Effector memory CD4-positive, alpha-beta T cell (primary cell): ENCODE measurements around the gene FBXO31.

Source experiments
- DNase-seq, 3 donors: peaks; one replicate each; pipeline ENCODE4 v3.0.0-alpha.2; 2020
- H3K27ac ChIP-seq: 2 replicates; pipeline ENCODE4 v1.7.0; 2013; ENCODE audit warnings: mild to moderate bottlenecking, low read length, moderate library complexity; ENCODE audit not compliant: insufficient read depth, poor library complexity, severe bottlenecking
- H3K27me3 ChIP-seq: replicated peaks from 2 replicates; pipeline ENCODE4 v1.7.0; 2013; ENCODE audit warnings: mild to moderate bottlenecking, low read length; ENCODE audit not compliant: insufficient read depth, control insufficient read depth, poor library complexity, severe bottlenecking
- H3K36me3 ChIP-seq: 2 replicates; pipeline ENCODE4 v1.7.0; 2013; ENCODE audit warnings: mild to moderate bottlenecking, low read length, moderate library complexity; ENCODE audit not compliant: control insufficient read depth, insufficient read depth
- H3K4me1 ChIP-seq: 2 replicates; pipeline ENCODE4 v1.7.0; 2013; ENCODE audit warnings: low read length, mild to moderate bottlenecking; ENCODE audit not compliant: control insufficient read depth, insufficient read depth, poor library complexity, severe bottlenecking
- H3K4me3 ChIP-seq: 2 replicates; pipeline ENCODE4 v1.7.0; 2013; ENCODE audit warnings: low read length, low read depth, mild to moderate bottlenecking; ENCODE audit not compliant: insufficient read depth, poor library complexity, severe bottlenecking
- H3K9me3 ChIP-seq: 2 replicates; pipeline ENCODE4 v1.7.0; 2013; ENCODE audit warnings: mild to moderate bottlenecking, low read length, moderate library complexity; ENCODE audit not compliant: control insufficient read depth

Gene FBXO31

GRCh38 chr16:87310610-87311009 is 73.0 kb downstream of the FBXO31 start:
- Histone ChIP-seq H3K4me1 (no peaks in the 10 kb centered on the region), H3K36me3 (no peaks in the 10 kb centered on the region), H3K27me3 (no peaks in the 10 kb centered on the region), H3K4me3 (no peak overlapping the region), H3K9me3 (no peaks in the 10 kb centered on the region), H3K27ac (no peak overlapping the region)
- no peak for DNase-seq

DNA sequence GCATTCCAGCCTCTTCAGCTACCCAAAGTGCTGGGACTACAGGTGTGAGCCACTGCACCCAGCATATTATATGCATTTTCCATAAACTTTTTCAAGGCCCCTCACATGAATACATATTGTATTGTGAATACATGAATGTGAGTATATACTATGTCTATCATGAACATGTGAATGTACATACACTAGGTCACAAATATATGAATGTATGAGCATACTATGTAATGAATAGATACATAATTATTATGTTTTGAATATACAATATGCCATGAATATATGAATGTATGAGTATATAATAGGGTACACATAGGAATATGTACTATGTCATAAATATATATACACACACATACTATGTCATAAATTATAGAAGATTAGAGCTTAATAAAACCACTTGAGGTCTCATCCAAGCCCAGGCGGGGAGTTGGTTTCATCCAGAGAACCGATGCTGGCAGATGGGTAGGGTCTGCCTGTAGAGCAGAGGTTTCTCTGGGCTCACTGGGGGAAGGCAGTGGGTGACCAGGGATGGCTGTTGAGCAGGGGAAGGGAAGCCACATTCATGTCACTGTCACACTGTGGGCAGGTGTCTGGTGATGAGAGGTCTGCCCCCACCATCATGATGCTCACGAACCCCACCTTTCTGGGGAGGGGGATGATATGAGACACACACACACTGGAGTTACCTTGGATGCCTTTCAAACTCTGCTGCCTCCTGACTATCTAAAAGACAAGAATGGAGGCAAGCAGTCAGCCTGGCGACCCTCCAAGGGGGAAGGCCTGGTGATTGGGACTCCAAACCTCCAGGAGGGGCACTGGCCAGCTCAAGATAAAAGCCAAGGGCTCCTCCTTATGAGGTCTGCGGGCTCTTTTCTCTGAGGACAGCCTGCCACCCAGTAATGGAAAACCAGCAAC is 73.7 kb downstream of the FBXO31 start:
- Histone ChIP-seq H3K27ac (no peak overlapping the region), H3K4me1 (no peaks in the 10 kb centered on the region), H3K4me3 (no peak overlapping the region), H3K27me3 (no peaks in the 10 kb centered on the region), H3K36me3 (no peaks in the 10 kb centered on the region), H3K9me3 (no peaks in the 10 kb centered on the region)
- no peak for DNase-seq

DNA sequence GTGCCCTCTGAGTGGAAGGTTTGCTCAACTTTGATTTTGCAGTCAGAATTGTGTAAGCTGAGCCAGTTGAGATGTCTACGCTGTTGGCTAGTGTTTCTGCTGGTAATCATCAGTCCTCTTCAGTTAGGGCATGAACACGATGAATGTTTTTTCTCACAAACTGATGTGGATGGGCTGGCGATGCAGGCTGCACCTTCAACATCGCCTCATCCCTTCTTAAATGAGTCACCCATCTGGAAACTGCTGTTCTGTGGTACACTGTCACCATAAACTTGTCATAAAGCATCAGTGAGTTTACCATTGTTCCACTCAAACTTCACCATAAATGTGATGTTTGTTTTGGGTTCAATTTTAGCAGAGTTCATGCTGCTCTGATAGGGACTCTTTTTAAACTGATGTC is 74.8 kb downstream of the FBXO31 start:
- H3K4me1 ChIP-seq: no peaks in the 10 kb centered on the region
- H3K27me3 ChIP-seq: no peaks in the 10 kb centered on the region
- no peaks in the 10 kb centered on the region for H3K9me3 ChIP-seq
- no peaks in the 10 kb centered on the region for H3K36me3 ChIP-seq
- no peak for DNase-seq
- no peak overlapping the region for H3K4me3 ChIP-seq
- no peak overlapping the region for H3K27ac ChIP-seq

DNA sequence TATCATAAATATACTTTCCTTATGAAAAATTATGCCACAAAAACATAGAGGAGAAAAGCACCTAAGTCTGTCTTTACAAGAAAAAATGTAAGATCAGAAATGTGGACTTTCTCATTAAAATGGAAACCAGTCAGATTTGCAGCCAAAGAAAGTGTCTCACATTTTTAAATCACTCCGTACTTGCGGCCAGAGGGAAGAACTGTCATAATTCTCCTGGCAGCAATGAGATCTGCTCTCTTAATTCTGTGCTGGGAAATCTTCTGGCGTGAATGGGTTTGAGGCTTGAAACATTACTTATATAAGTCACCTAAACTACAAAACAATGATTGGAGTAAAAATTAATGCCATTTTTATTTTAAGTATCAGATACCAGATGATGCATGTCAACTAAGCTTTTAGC is 77.1 kb downstream of the FBXO31 start:
- Histone ChIP-seq H3K27me3 (no peaks in the 10 kb centered on the region), H3K36me3 (no peaks in the 10 kb centered on the region), H3K4me3 (no peak overlapping the region), H3K9me3 (no peaks in the 10 kb centered on the region), H3K27ac (no peak overlapping the region), H3K4me1 (no peaks in the 10 kb centered on the region)
- DNase-seq: no peak

- no peak overlapping the region for H3K27ac ChIP-seq
- H3K9me3 ChIP-seq: no peaks in the 10 kb centered on the region
- H3K27me3 ChIP-seq: no peaks in the 10 kb centered on the region
- no peaks in the 10 kb centered on the region for H3K36me3 ChIP-seq
- no peak for DNase-seq
- no peak overlapping the region for H3K4me3 ChIP-seq
- no peaks in the 10 kb centered on the region for H3K4me1 ChIP-seq
Measured at GRCh38 chr16:87305505-87306391, 77.8 kb downstream of the FBXO31 start.

DNA sequence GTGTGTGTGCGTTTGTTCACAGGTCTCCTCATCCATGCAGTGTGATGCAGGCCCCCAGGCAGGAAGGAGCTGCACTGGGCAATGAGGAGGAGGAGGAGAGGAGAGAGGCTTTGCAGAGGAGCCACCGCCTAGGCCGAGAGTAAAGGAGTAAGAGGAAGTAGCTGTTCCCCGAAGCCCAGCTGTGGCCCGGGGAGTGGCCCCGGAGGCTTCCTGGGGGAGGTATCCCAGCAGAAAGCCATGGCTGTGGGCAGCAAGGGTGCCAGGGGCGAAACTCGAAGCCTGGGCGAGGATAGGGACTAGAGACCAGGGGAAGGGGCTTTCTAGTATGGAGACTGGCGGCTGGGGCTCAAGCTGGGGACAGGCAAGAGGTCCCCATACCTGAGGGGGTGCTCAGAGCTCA is 78.6 kb downstream of the FBXO31 start:
- DNase-seq: no peak
- no peaks in the 10 kb centered on the region for H3K4me1 ChIP-seq
- no peak overlapping the region for H3K27ac ChIP-seq
- no peaks in the 10 kb centered on the region for H3K9me3 ChIP-seq
- H3K27me3 ChIP-seq: no peaks in the 10 kb centered on the region
- H3K4me3 ChIP-seq: no peak overlapping the region
- no peaks in the 10 kb centered on the region for H3K36me3 ChIP-seq

- no peak overlapping the region for H3K4me3 ChIP-seq
- no peaks in the 10 kb centered on the region for H3K36me3 ChIP-seq
- DNase-seq: no peak
- no peaks in the 10 kb centered on the region for H3K9me3 ChIP-seq
- H3K4me1 ChIP-seq: no peaks in the 10 kb centered on the region
- H3K27me3 ChIP-seq: no peaks in the 10 kb centered on the region
- H3K27ac ChIP-seq: no peak overlapping the region
Measured at GRCh38 chr16:87303962-87304521, 79.5 kb downstream of the FBXO31 start.

- Histone ChIP-seq H3K27ac (no peak overlapping the region), H3K4me1 (no peaks in the 10 kb centered on the region), H3K36me3 (no peaks in the 10 kb centered on the region), H3K4me3 (no peak overlapping the region), H3K27me3 (no peaks in the 10 kb centered on the region), H3K9me3 (no peaks in the 10 kb centered on the region)
- DNase-seq: no peak
Measured at GRCh38 chr16:87303431-87303930, 80.1 kb downstream of the FBXO31 start.

DNA sequence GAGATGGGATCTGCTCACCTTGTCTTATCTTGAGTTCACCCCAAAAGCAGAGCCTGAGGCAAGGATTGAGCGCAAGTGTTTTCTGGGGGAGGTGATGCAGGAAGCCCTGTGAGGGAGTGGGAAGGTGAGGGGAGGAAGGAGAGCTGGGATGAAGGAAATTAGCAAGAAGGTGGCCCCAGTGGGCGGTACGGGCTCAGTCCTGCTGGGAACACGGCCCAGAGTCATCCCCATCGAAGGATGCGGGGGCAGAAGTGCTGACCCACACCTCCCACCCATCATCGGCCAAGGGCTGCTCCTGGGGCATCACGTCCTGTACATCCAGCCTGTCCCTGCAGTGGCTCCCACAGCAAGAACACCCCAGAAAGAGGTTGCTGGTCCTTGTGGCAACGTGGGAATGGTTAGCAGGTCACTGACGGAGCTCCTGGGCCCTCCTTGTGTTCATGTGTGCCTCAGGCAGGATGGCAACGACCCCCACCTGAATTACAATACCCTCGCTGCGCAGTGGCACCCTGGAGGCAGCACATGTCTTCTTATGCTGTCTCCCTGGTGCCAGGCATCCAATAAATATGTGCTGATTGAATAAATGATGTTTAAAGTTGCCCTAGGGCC is 84.6 kb downstream of the FBXO31 start:
- no peak overlapping the region for H3K27ac ChIP-seq
- H3K9me3 ChIP-seq: no peaks in the 10 kb centered on the region
- H3K4me1 ChIP-seq: no peaks in the 10 kb centered on the region
- no peaks in the 10 kb centered on the region for H3K27me3 ChIP-seq
- H3K4me3 ChIP-seq: no peak overlapping the region
- H3K36me3 ChIP-seq: no peaks in the 10 kb centered on the region
- no peak for DNase-seq
